CD4-positive, alpha-beta T cell (primary cell): ENCODE data around the gene RIPPLY1. TPM values are rescaled to one million over a fixed set of nuclear protein-coding genes. Genes with fewer than 3 reads are reported as not detected.

Experiments
- ATAC-seq: fragments of 200-7000 bp; cut with Tn5 transposase; one replicate; pipeline ENCODE4 v1.10.0; 2022; ENCODE audit warnings: mild to moderate bottlenecking; ENCODE audit not compliant: poor library complexity
- CTCF ChIA-PET: fragments of 350-600 bp; sonication (Branson Sonifier 250); formaldehyde crosslinking; loops from one replicate; lab custom pipeline; 2021; ENCODE audit warnings: antibody characterized with exemption, inconsistent platforms; lab: Charles Lee
- POLR2A ChIA-PET: fragments of 350-600 bp; sonication (Branson Sonifier 250); formaldehyde crosslinking; loops from one replicate; lab custom pipeline; 2021; ENCODE audit warnings: antibody characterized with exemption, inconsistent platforms; lab: Charles Lee
- DNase-seq, 14 experiments: peaks; one replicate each; pipeline ENCODE4 v3.0.0-alpha.2; 2013 to 2020; ENCODE audit warnings: mixed read lengths in 2 of 14
- H3K27ac ChIP-seq, 2 donors: one replicate each; pipeline versions ENCODE4 v1.5.1 to v1.7.0; 2013; ENCODE audit warnings: low read length in 2 of 2, low read depth in 1 of 2, mild to moderate bottlenecking in 1 of 2
- H3K27me3 ChIP-seq, 2 experiments: 1 replicate in 1 of 2; 2 replicates in 1 of 2; pipeline versions ENCODE4 v1.6.1 to v1.7.0; 2013; ENCODE audit warnings: low read length in 2 of 2, control low read depth in 1 of 2, mild to moderate bottlenecking in 1 of 2, moderate library complexity in 1 of 2; ENCODE audit not compliant: insufficient read depth in 2 of 2, control insufficient read depth in 1 of 2
- H3K36me3 ChIP-seq: one replicate; pipeline ENCODE4 v1.6.1; 2013; ENCODE audit warnings: low read length, control low read depth; ENCODE audit not compliant: insufficient read depth
- H3K4me1 ChIP-seq: one replicate; pipeline ENCODE4 v1.6.1; 2013; ENCODE audit warnings: low read length, control low read depth; ENCODE audit not compliant: insufficient read depth
- H3K4me3 ChIP-seq: one replicate; pipeline ENCODE4 v1.5.1; 2013; ENCODE audit warnings: mild to moderate bottlenecking, low read length, moderate library complexity
- H3K9me3 ChIP-seq, 2 experiments: 1 replicate in 1 of 2; 2 replicates in 1 of 2; pipeline versions ENCODE4 v1.6.1 to v1.7.0; 2013; ENCODE audit warnings: low read length in 2 of 2, mild to moderate bottlenecking in 2 of 2, control low read depth in 1 of 2, moderate library complexity in 1 of 2; ENCODE audit not compliant: control insufficient read depth in 1 of 2, insufficient read depth in 1 of 2
- H3K27ac Mint-ChIP-seq: one replicate; pipeline ENCODE4 v1.8.0; 2020; ENCODE audit warnings: mixed read lengths
- H3K27me3 Mint-ChIP-seq: one replicate; pipeline ENCODE4 v1.8.0; 2021; ENCODE audit warnings: mixed read lengths
- H3K36me3 Mint-ChIP-seq: one replicate; pipeline ENCODE4 v1.8.0; 2021; ENCODE audit warnings: low read depth, mixed read lengths
- H3K4me1 Mint-ChIP-seq: one replicate; pipeline ENCODE4 v1.8.0; 2021; ENCODE audit warnings: low read depth, mixed read lengths
- H3K4me3 Mint-ChIP-seq: one replicate; pipeline ENCODE4 v1.8.0; 2020; ENCODE audit warnings: mild to moderate bottlenecking, mixed read lengths
- H3K9me3 Mint-ChIP-seq: one replicate; pipeline ENCODE4 v1.8.0; 2020; ENCODE audit warnings: mixed read lengths
- CTCF ChIP-seq: fragments of 200-600 bp; IDR thresholded peaks from one replicate; pipeline ENCODE4 v1.8.0; 2022; ENCODE audit warnings: antibody characterized with exemption, mild to moderate bottlenecking
- intact Hi-C, 2 experiments: fragments of 100-400 bp; cut with DNase I in 1 of 2; cut with micrococcal nuclease in 1 of 2; formaldehyde crosslinking; loops; one replicate each; pipeline versions ENCODE4 v1.15.1 to v1.9.0; 2023 to 2025; cut with DNase I, micrococcal nuclease
- total RNA-seq, 174 experiments: library from RNA in 2 of 174; stranded (reverse) in 2 of 174; gene quantifications; one replicate each; pipeline ENCODE4 v1.2.3 and lab custom pipeline; 2021 to 2026

Gene RIPPLY1
- total RNA-seq, 2 experiments from 2014 or later: not detected

GRCh38 chrX:106931831-106932491 is 28.8 kb upstream of the RIPPLY1 start:
- ATAC-seq (no peak), DNase-seq (no peak)
- H3K4me3 ChIP-seq: no peak overlapping the region
- Mint-ChIP-seq H3K27me3 (no peaks in the 10 kb centered on the region), H3K4me1 (peaks cover 15% of the 10 kb centered on the region), H3K27ac (no peak overlapping the region), H3K9me3 (no peaks in the 10 kb centered on the region), H3K4me3 (no peak overlapping the region), H3K36me3 (no peaks in the 10 kb centered on the region)
- TF ChIP-seq CTCF: no peak
- peaks cover 10% of the 10 kb centered on the region for H3K4me1 ChIP-seq
- H3K36me3 ChIP-seq: no peaks in the 10 kb centered on the region
- no peaks in the 10 kb centered on the region for H3K9me3 ChIP-seq
- H3K27me3 ChIP-seq: no peaks in the 10 kb centered on the region
- intact Hi-C loops: no loop called here
- ChIA-PET CTCF (no interaction called here), POLR2A (no interaction called here)
- H3K27ac ChIP-seq: no peak overlapping the region

- no peaks in the 10 kb centered on the region for H3K9me3 ChIP-seq
- no peak for ATAC-seq
- Mint-ChIP-seq H3K27ac (no peak overlapping the region), H3K9me3 (no peaks in the 10 kb centered on the region), H3K36me3 (no peaks in the 10 kb centered on the region), H3K27me3 (no peaks in the 10 kb centered on the region), H3K4me3 (no peak overlapping the region), H3K4me1 (peaks cover 8% of the 10 kb centered on the region)
- H3K4me1 ChIP-seq: peaks cover 4% of the 10 kb centered on the region
- H3K27ac ChIP-seq: no peak overlapping the region
- no peak for DNase-seq
- no peaks in the 10 kb centered on the region for H3K27me3 ChIP-seq
- ChIA-PET CTCF (no interaction called here), POLR2A (no interaction called here)
- H3K4me3 ChIP-seq: no peak overlapping the region
- no peak for TF ChIP-seq CTCF
- intact Hi-C loops: no loop called here
- no peaks in the 10 kb centered on the region for H3K36me3 ChIP-seq
Measured at GRCh38 chrX:106928227-106928626, 25.1 kb upstream of the RIPPLY1 start.

GRCh38 chrX:106927700-106928099 is 24.6 kb upstream of the RIPPLY1 start:
- Histone ChIP-seq H3K9me3 (no peaks in the 10 kb centered on the region), H3K4me1 (no peaks in the 10 kb centered on the region), H3K27me3 (no peaks in the 10 kb centered on the region), H3K27ac (no peak overlapping the region), H3K36me3 (no peaks in the 10 kb centered on the region), H3K4me3 (no peak overlapping the region)
- DNase-seq (no peak), ATAC-seq (no peak)
- no peak for TF ChIP-seq CTCF
- Mint-ChIP-seq H3K4me1 (peaks cover 3% of the 10 kb centered on the region), H3K36me3 (no peaks in the 10 kb centered on the region), H3K27ac (no peak overlapping the region), H3K27me3 (no peaks in the 10 kb centered on the region), H3K9me3 (no peaks in the 10 kb centered on the region), H3K4me3 (no peak overlapping the region)
- POLR2A ChIA-PET: no interaction called here
- CTCF ChIA-PET: no interaction called here
- intact Hi-C loops: no loop called here
